Parathyroid adenoma (tissue), 2 donors: ENCODE results near the gene DOK1.

ENCODE experiments used
- H2AFZ ChIP-seq: fragments of 300-600 bp; sonication (generic); one replicate; pipeline ENCODE4 v1.7.0; 2017; ENCODE audit warnings: antibody characterized with exemption, mild to moderate bottlenecking
- H3K27ac ChIP-seq: fragments of 300-600 bp; sonication (generic); one replicate; pipeline ENCODE4 v1.7.0; 2017
- H3K27me3 ChIP-seq: fragments of 300-600 bp; sonication (generic); one replicate; pipeline ENCODE4 v1.7.0; 2017; ENCODE audit warnings: low read length; ENCODE audit not compliant: control insufficient read depth, insufficient read depth
- H3K36me3 ChIP-seq: fragments of 300-600 bp; sonication (generic); one replicate; pipeline ENCODE4 v1.7.0; 2017; ENCODE audit warnings: low read length; ENCODE audit not compliant: control insufficient read depth, insufficient read depth
- H3K4me1 ChIP-seq: fragments of 300-600 bp; sonication (generic); one replicate; pipeline ENCODE4 v1.7.0; 2017; ENCODE audit warnings: control low read depth
- H3K4me2 ChIP-seq: fragments of 300-600 bp; sonication (generic); one replicate; pipeline ENCODE4 v1.7.0; 2017; ENCODE audit warnings: low read length
- H3K4me3 ChIP-seq: fragments of 300-600 bp; sonication (generic); one replicate; pipeline ENCODE4 v1.7.0; 2017; ENCODE audit warnings: low read depth, low read length
- H3K79me2 ChIP-seq: fragments of 300-600 bp; sonication (generic); one replicate; pipeline ENCODE4 v1.7.0; 2017; ENCODE audit warnings: control low read depth
- H3K9ac ChIP-seq: fragments of 300-600 bp; sonication (generic); one replicate; pipeline ENCODE4 v1.7.0; 2017; ENCODE audit warnings: mild to moderate bottlenecking
- H3K9me3 ChIP-seq: fragments of 300-600 bp; sonication (generic); one replicate; pipeline ENCODE4 v1.7.0; 2017; ENCODE audit warnings: low read length; ENCODE audit not compliant: control insufficient read depth
- CTCF ChIP-seq: fragments of 300-600 bp; sonication (generic); IDR thresholded peaks from one replicate; pipeline ENCODE4 v1.7.0; 2017; ENCODE audit warnings: antibody characterized with exemption, mild to moderate bottlenecking
- donor health status: primary hyperparathyroidism.

The DOK1 gene

GRCh38 chr2:74530239-74531187 is 24.0 kb upstream of the DOK1 start:
- no peak for TF ChIP-seq CTCF
- no peaks in the 10 kb centered on the region for H3K36me3 ChIP-seq
- peak overlapping the region; percentile 95 for H2AFZ ChIP-seq
- H3K9ac ChIP-seq, result no peak overlapping the region
- H3K4me3 ChIP-seq, result peak overlapping the region; percentile 83
- H3K79me2 ChIP-seq, result peaks cover 7% of the 10 kb centered on the region
- H3K27me3 ChIP-seq, result no peaks in the 10 kb centered on the region
- no peaks in the 10 kb centered on the region for H3K9me3 ChIP-seq
- H3K4me1 ChIP-seq, result peaks cover 5% of the 10 kb centered on the region
- peak overlapping the region; percentile 85 for H3K4me2 ChIP-seq
- peak overlapping the region; percentile 82 for H3K27ac ChIP-seq

DNA sequence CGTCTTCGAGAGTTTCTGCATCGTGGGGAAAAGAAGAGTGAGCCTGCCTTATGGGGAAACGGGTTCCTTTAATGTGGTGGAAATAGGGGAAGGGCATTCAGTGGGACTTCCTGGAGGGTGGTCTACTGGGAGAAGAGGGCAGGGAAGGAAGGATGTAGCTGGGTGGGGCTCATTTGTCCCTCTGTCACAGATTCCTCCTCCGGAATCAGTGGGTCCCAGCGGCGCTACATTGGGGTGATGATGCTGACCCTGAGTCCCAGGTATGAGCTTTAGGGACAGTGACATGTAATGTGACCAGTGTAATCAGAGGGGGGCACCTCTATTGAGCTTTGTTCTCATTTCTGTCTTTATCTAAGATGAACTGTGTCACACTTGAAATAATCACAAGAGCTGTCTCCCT is 22.9 kb upstream of the DOK1 start:
- Histone ChIP-seq H3K27ac (no peak overlapping the region), H3K9me3 (no peaks in the 10 kb centered on the region), H3K4me1 (peaks cover 5% of the 10 kb centered on the region), H2AFZ (no peak overlapping the region), H3K79me2 (peaks cover 7% of the 10 kb centered on the region), H3K4me3 (no peak overlapping the region), H3K4me2 (no peak overlapping the region), H3K36me3 (no peaks in the 10 kb centered on the region), H3K9ac (no peak overlapping the region), H3K27me3 (no peaks in the 10 kb centered on the region)
- TF ChIP-seq CTCF, result no peak

DNA sequence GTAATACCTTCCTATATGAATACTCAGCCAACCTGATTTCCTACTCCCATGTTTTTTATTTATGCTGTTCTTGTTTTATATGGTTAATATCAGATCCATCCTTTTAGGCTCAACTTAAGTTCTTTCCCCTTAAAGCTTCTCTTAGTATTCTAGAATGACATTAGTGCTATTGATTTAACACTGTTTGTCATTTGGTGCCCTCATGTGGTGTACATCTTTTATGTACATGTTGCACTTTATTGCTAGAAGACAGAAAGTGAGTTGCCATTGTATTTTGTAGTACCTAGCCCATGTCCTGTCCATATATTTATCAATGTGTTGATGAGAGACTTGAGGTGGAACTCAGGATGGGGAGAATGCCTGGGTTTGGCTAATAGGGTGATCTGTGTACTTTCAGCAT is 22.3 kb upstream of the DOK1 start:
- no peak overlapping the region for H3K9ac ChIP-seq
- H3K4me1 ChIP-seq, result peaks cover 5% of the 10 kb centered on the region
- no peaks in the 10 kb centered on the region for H3K36me3 ChIP-seq
- no peak overlapping the region for H3K27ac ChIP-seq
- H3K27me3 ChIP-seq, result no peaks in the 10 kb centered on the region
- H2AFZ ChIP-seq, result no peak overlapping the region
- H3K9me3 ChIP-seq, result no peaks in the 10 kb centered on the region
- H3K4me2 ChIP-seq, result no peak overlapping the region
- H3K4me3 ChIP-seq, result no peak overlapping the region
- H3K79me2 ChIP-seq, result peaks cover 7% of the 10 kb centered on the region
- peak; percentile 27 for TF ChIP-seq CTCF

DNA sequence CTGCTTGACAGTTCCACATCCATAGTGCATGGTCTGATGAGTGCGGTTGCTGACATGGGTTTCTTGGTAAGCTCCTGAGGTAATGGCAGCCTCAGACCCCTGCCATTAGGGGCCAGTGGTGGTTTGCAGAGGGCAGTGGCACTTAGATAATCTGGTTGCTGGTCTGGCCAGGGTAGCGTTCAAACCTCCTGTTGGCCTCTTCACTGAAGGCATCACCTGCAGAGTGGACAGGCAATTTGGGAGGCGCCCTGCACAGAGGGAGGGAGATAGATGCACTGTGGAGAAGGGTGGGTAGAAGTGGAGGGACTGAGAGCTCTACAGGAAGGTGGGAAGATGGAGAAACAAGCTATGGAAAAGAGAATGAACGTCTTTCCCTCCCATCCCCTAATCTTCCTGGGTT is 21.1 kb upstream of the DOK1 start:
- Histone ChIP-seq H3K4me1 (peaks cover 3% of the 10 kb centered on the region), H3K9me3 (no peaks in the 10 kb centered on the region), H3K4me3 (no peak overlapping the region), H3K9ac (no peak overlapping the region), H3K36me3 (no peaks in the 10 kb centered on the region), H3K4me2 (no peak overlapping the region), H3K27me3 (no peaks in the 10 kb centered on the region), H3K27ac (no peak overlapping the region), H3K79me2 (peaks cover 6% of the 10 kb centered on the region), H2AFZ (no peak overlapping the region)
- TF ChIP-seq CTCF, result no peak

DNA sequence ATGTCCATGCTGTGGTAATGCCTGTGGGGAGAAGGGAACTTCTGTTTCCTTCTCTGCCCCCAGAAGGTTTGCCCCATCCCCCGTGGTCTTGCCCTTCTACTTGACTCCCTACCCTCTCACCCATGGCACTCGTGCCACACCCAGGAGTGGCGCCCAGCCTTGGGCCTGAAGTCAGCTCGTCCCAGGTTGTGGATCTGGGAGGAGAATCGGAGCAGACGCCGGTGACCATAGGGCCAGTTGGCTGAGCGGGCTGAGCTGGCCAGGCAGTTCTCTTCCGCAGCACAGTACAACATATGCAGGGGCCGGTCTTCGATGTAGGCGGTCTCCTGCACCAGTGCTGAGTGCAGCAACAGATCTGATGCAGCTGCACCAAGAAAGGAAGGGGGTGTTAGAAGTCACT is 20.1 kb upstream of the DOK1 start:
- Histone ChIP-seq H3K36me3 (no peaks in the 10 kb centered on the region), H3K9ac (no peak overlapping the region), H3K4me3 (no peak overlapping the region), H3K27me3 (no peaks in the 10 kb centered on the region), H3K4me2 (no peak overlapping the region), H3K9me3 (no peaks in the 10 kb centered on the region), H3K4me1 (no peaks in the 10 kb centered on the region), H3K27ac (no peak overlapping the region), H3K79me2 (no peaks in the 10 kb centered on the region), H2AFZ (no peak overlapping the region)
- no peak for TF ChIP-seq CTCF
